Gastroesophageal sphincter (tissue), 3 donors: Measurements from ENCODE around the gene XPOT.

Experiments used
- CTCF ChIP-seq, 4 experiments: fragments of 200-600 bp in 2 of 4; fragments of 450-650 bp in 2 of 4; sonication (generic) in 1 of 4; IDR thresholded peaks; one replicate each; pipeline ENCODE4 v1.5.1; 2017 to 2019; ENCODE audit warnings: antibody characterized with exemption in 4 of 4, mild to moderate bottlenecking in 2 of 4, moderate library complexity in 2 of 4
- POLR2AphosphoS5 ChIP-seq: sonication (generic); formaldehyde crosslinking; IDR thresholded peaks from one replicate; pipeline ENCODE4 v1.6.1; 2017; ENCODE audit warnings: antibody characterized with exemption

- no peak for TF ChIP-seq POLR2AphosphoS5
- no peak for TF ChIP-seq CTCF (IDR thresholded peaks at IDR 0.05)
Measured at GRCh38 chr12:64433915-64434314, 29.7 kb downstream of the XPOT start.
